ENCODE data around the gene VAMP1.
A peak's percentile ranks its signal among the peaks of the same experiment; 100 is the strongest.
"Not testable (repeated sequence)": the region's sequence is repeated elsewhere in the genome, so short reads cannot be mapped to it uniquely, and the experiment has no call there.

VAMP1 gene

GRCh38 chr12:6470375-6471163, at the start of gene VAMP1:
VAMP1 (minus strand) TSS chr12:6470677; CDS start chr12:6470531, 146 bp downstream.
- Histone ChIP-seq H3K36me3 (ENCODE audit: control insufficient read depth, insufficient read depth, low read length) (peaks cover 2% of the 10 kb centered on the region), H3K27ac (ENCODE audit: low read depth, low read length) (peak within 1 kb of the TSS; percentile 95), H3K9ac (ENCODE audit: low read length) (peak within 1 kb of the TSS; percentile 84), H3K4me1 (ENCODE audit: control insufficient read depth, insufficient read depth, low read length) (peaks cover 11% of the 10 kb centered on the region), H3K4me3 (ENCODE audit: low read length) (peak within 1 kb of the TSS; percentile 89), H3K27me3 (ENCODE audit: control insufficient read depth, insufficient read depth, low read length) (no peaks in the 10 kb centered on the region)

GRCh38 chr12:6520186-6520585, 49.7 kb upstream of the VAMP1 start:
- Histone ChIP-seq H3K4me3 (ENCODE audit: low read length) (no peak overlapping the region), H3K27me3 (ENCODE audit: control insufficient read depth, insufficient read depth, low read length) (no peaks in the 10 kb centered on the region), H3K27ac (ENCODE audit: low read depth, low read length) (no peak overlapping the region), H3K4me1 (ENCODE audit: control insufficient read depth, insufficient read depth, low read length) (no peaks in the 10 kb centered on the region), H3K36me3 (ENCODE audit: control insufficient read depth, insufficient read depth, low read length) (peaks cover 31% of the 10 kb centered on the region), H3K9ac (ENCODE audit: low read length) (no peak overlapping the region)

GRCh38 chr12:6508087-6508486, 37.6 kb upstream of the VAMP1 start:
- Histone ChIP-seq H3K4me1 (ENCODE audit: control insufficient read depth, insufficient read depth, low read length) (no peaks in the 10 kb centered on the region), H3K36me3 (ENCODE audit: control insufficient read depth, insufficient read depth, low read length) (peaks cover 5% of the 10 kb centered on the region), H3K27me3 (ENCODE audit: control insufficient read depth, insufficient read depth, low read length) (no peaks in the 10 kb centered on the region), H3K27ac (ENCODE audit: low read depth, low read length) (no peak overlapping the region), H3K9ac (ENCODE audit: low read length) (no peak overlapping the region), H3K4me3 (ENCODE audit: low read length) (no peak overlapping the region)

- H3K36me3 ChIP-seq (ENCODE audit: control insufficient read depth, insufficient read depth, low read length): peaks cover 4% of the 10 kb centered on the region
- H3K9ac ChIP-seq (ENCODE audit: low read length): no peak overlapping the region
- H3K4me1 ChIP-seq (ENCODE audit: control insufficient read depth, insufficient read depth, low read length): no peaks in the 10 kb centered on the region
- H3K4me3 ChIP-seq (ENCODE audit: low read length): no peak overlapping the region
- no peaks in the 10 kb centered on the region for H3K27me3 ChIP-seq (ENCODE audit: control insufficient read depth, insufficient read depth, low read length)
- no peak overlapping the region for H3K27ac ChIP-seq (ENCODE audit: low read depth, low read length)
These were observed 36.9 kb upstream of the VAMP1 start for GRCh38 chr12:6507102-6507998.

- H3K27ac ChIP-seq (ENCODE audit: low read depth, low read length): no peak overlapping the region
These were observed 30.0 kb upstream of the VAMP1 start for GRCh38 chr12:6500466-6500865.

GRCh38 chr12:6497291-6497690, 26.8 kb upstream of the VAMP1 start:
- not testable (repeated sequence) for H3K4me3 ChIP-seq (ENCODE audit: low read length); H3K27me3 ChIP-seq (ENCODE audit: control insufficient read depth, insufficient read depth, low read length); H3K36me3 ChIP-seq (ENCODE audit: control insufficient read depth, insufficient read depth, low read length); H3K4me1 ChIP-seq (ENCODE audit: control insufficient read depth, insufficient read depth, low read length); H3K27ac ChIP-seq (ENCODE audit: low read depth, low read length); H3K9ac ChIP-seq (ENCODE audit: low read length)

More at GRCh38 chr12:6500466-6500865, 30.0 kb upstream of the VAMP1 start:
- H3K4me1 ChIP-seq (ENCODE audit: control insufficient read depth, insufficient read depth, low read length): no peaks in the 10 kb centered on the region
- no peak overlapping the region for H3K9ac ChIP-seq (ENCODE audit: low read length)
- H3K27me3 ChIP-seq (ENCODE audit: control insufficient read depth, insufficient read depth, low read length): no peaks in the 10 kb centered on the region
- peaks cover 8% of the 10 kb centered on the region for H3K36me3 ChIP-seq (ENCODE audit: control insufficient read depth, insufficient read depth, low read length)
- no peak overlapping the region for H3K4me3 ChIP-seq (ENCODE audit: low read length)

GRCh38 chr12:6494968-6495367, 24.5 kb upstream of the VAMP1 start:
- peaks cover 7% of the 10 kb centered on the region for H3K36me3 ChIP-seq (ENCODE audit: control insufficient read depth, insufficient read depth, low read length)
- H3K4me1 ChIP-seq (ENCODE audit: control insufficient read depth, insufficient read depth, low read length): peaks cover 8% of the 10 kb centered on the region
- H3K27me3 ChIP-seq (ENCODE audit: control insufficient read depth, insufficient read depth, low read length): no peaks in the 10 kb centered on the region
- H3K9ac ChIP-seq (ENCODE audit: low read length): no peak overlapping the region
- no peak overlapping the region for H3K27ac ChIP-seq (ENCODE audit: low read depth, low read length)
- peak overlapping the region; percentile 92 for H3K4me3 ChIP-seq (ENCODE audit: low read length)

GRCh38 chr12:6494258-6494743, 23.8 kb upstream of the VAMP1 start:
- Histone ChIP-seq H3K27me3 (ENCODE audit: control insufficient read depth, insufficient read depth, low read length) (no peaks in the 10 kb centered on the region), H3K36me3 (ENCODE audit: control insufficient read depth, insufficient read depth, low read length) (peaks cover 7% of the 10 kb centered on the region), H3K27ac (ENCODE audit: low read depth, low read length) (no peak overlapping the region), H3K9ac (ENCODE audit: low read length) (peak overlapping the region; percentile 8), H3K4me1 (ENCODE audit: control insufficient read depth, insufficient read depth, low read length) (peaks cover 8% of the 10 kb centered on the region), H3K4me3 (ENCODE audit: low read length) (peak overlapping the region; percentile 92)

GRCh38 chr12:6493497-6494257, 23.2 kb upstream of the VAMP1 start, which contains the start of gene NCAPD2:
NCAPD2 (plus strand) TSS chr12:6494102; CDS start chr12:6495099, 997 bp downstream.
- peak within 1 kb of the TSS; percentile 97 for H3K9ac ChIP-seq (ENCODE audit: low read length)
- H3K4me1 ChIP-seq (ENCODE audit: control insufficient read depth, insufficient read depth, low read length): peaks cover 8% of the 10 kb centered on the region
- peak within 1 kb of the TSS; percentile 99 for H3K4me3 ChIP-seq (ENCODE audit: low read length)
- peaks cover 4% of the 10 kb centered on the region for H3K36me3 ChIP-seq (ENCODE audit: control insufficient read depth, insufficient read depth, low read length)
- peak within 1 kb of the TSS; percentile 94 for H3K27ac ChIP-seq (ENCODE audit: low read depth, low read length)
- H3K27me3 ChIP-seq (ENCODE audit: control insufficient read depth, insufficient read depth, low read length): no peaks in the 10 kb centered on the region

GRCh38 chr12:6492838-6493496, 22.5 kb upstream of the VAMP1 start, which contains the start of gene MRPL51:
MRPL51 (minus strand) TSS chr12:6493262; CDS start chr12:6493136, 126 bp downstream.
- H3K36me3 ChIP-seq (ENCODE audit: control insufficient read depth, insufficient read depth, low read length): peaks cover 4% of the 10 kb centered on the region
- no peaks in the 10 kb centered on the region for H3K27me3 ChIP-seq (ENCODE audit: control insufficient read depth, insufficient read depth, low read length)
- H3K4me1 ChIP-seq (ENCODE audit: control insufficient read depth, insufficient read depth, low read length): peaks cover 8% of the 10 kb centered on the region
- peak within 1 kb of the TSS; percentile 94 for H3K27ac ChIP-seq (ENCODE audit: low read depth, low read length)
- H3K9ac ChIP-seq (ENCODE audit: low read length): peak within 1 kb of the TSS; percentile 97
- peak within 1 kb of the TSS; percentile 99 for H3K4me3 ChIP-seq (ENCODE audit: low read length)

- not testable (repeated sequence) for H3K27me3 ChIP-seq (ENCODE audit: control insufficient read depth, insufficient read depth, low read length); H3K4me1 ChIP-seq (ENCODE audit: control insufficient read depth, insufficient read depth, low read length); H3K9ac ChIP-seq (ENCODE audit: low read length); H3K27ac ChIP-seq (ENCODE audit: low read depth, low read length); H3K36me3 ChIP-seq (ENCODE audit: control insufficient read depth, insufficient read depth, low read length); H3K4me3 ChIP-seq (ENCODE audit: low read length)
These were observed 20.2 kb upstream of the VAMP1 start for GRCh38 chr12:6490673-6491072.

All from rectal smooth muscle tissue (tissue), 1 donor.